NCI-H2029 treated with DMSO at 0.1 percent for 48 hours (cell line): ENCODE results near the gene DPM1.

Experiments used
- DNase-seq: peaks from one replicate; lab custom pipeline; 2025; lab: John Stamatoyannopoulos, UW

The DPM1 gene

DNA sequence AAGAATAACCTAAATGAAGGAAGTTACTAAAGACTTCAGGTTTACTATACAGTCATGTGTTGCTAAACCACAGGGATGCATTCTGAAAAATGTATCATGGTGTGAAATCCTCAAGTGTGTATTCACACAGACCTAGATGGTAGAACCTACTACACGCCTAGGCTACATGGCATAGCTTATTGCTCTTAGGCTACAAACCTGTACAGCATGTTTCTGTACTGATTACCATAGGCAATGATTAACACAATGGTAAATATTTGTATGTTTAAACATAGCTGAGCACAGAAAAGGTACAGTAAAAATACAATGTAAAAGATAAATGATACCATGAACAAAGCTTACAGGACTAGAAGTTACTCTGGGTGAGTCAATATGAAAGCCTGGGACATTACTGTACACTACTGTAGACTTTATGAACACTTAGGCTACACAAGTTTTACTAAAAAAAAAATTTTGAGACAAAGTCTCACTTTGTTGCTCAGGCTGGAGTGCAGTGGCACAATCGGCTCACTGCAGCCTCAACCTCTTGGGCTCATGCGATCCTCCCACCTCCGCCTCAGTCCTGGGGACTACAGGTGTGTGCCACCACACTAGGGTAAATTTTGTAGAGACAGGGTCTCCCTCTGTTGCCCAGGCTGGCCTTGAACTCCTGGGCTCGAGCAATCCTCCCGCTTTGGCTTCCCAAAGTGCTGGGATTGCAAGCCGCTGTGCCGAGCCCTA lies 63.1 kb downstream of the DPM1 start:
- DNase-seq, result no peak

GRCh38 chr20:50893620-50894019 lies 64.7 kb downstream of the DPM1 start:
- no peak for DNase-seq

- no peak for DNase-seq
Measured at GRCh38 chr20:50892394-50892793, 65.9 kb downstream of the DPM1 start.

DNA sequence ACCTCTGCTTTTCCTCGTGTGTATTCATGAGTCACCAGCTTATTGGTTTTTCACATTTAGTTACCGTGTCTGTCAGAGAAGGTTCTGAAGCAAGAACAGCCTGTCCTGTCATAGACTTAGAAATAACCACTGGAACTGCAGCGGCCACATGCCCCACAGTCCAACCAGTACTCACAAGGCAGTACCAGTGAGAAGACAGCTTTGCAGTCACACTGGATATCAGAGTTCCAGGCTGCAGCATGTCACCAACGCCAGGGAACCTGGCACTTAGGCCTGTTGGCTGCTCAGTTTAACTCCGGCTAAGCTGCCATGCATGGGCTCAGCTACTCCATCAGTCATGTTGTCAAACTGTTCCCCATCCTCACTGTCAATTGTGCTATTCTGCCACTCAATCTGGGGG lies 67.2 kb downstream of the DPM1 start:
- DNase-seq, result no peak

DNA sequence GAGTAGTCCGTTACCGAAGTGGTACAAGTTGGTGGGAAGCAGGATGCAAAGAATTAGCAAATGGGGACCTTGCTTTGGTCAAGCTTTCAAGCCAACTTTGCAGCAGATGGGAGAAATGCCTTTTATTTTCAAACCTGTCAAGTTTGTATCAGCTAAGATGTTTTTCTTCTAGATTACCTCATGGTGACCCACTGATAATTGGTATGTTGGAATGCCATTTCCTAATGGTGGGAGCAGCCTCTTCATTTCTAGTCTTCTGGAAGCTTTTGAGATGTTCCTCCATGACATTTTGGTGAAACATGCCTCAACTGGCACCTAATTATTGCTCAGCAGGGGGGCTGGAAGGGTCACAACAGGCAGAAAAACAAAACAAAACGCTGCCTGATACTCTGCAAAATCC lies 70.8 kb downstream of the DPM1 start:
- DNase-seq, result no peak

GRCh38 chr20:50886184-50886790 lies 72.0 kb downstream of the DPM1 start:
- DNase-seq, result no peak

GRCh38 chr20:50885781-50886180 lies 72.6 kb downstream of the DPM1 start:
- no peak for DNase-seq

- no peak for DNase-seq
Measured at GRCh38 chr20:50885068-50885467, 73.3 kb downstream of the DPM1 start.
